WTC11 (cell line): ENCODE data around the gene ADGRD2.

Experiments used
- ATF3 ChIP-seq: sonication (generic); formaldehyde crosslinking; conservative IDR thresholded peaks from 2 replicates; pipeline ENCODE4 v1.8.1; 2022; ENCODE audit warnings: mild to moderate bottlenecking, missing genetic modification reagents
- CREM ChIP-seq: sonication (generic); formaldehyde crosslinking; IDR thresholded peaks from 2 replicates; pipeline ENCODE4 v1.8.1; 2022; ENCODE audit warnings: mild to moderate bottlenecking, missing genetic modification reagents, moderate library complexity
- FOXK1 ChIP-seq: sonication (generic); formaldehyde crosslinking; IDR thresholded peaks from 2 replicates; pipeline ENCODE4 v1.8.0; 2022; ENCODE audit warnings: mild to moderate bottlenecking, moderate library complexity, missing genetic modification reagents
- NR3C1 ChIP-seq: sonication (generic); formaldehyde crosslinking; conservative IDR thresholded peaks from 2 replicates; pipeline ENCODE4 v1.8.1; 2023; ENCODE audit warnings: low read depth, mild to moderate bottlenecking, missing genetic modification reagents
- RORB ChIP-seq: fragments of 250-450 bp; sonication (Bioruptor Pico); IDR thresholded peaks from 2 replicates; pipeline ENCODE4 v1.9.0; 2021; ENCODE audit warnings: mild to moderate bottlenecking
- ZNF232 ChIP-seq: sonication (generic); formaldehyde crosslinking; IDR thresholded peaks from 2 replicates; pipeline ENCODE4 v1.8.0; 2022; ENCODE audit warnings: mild to moderate bottlenecking, missing genetic modification reagents
- TF ChIP-seq, protein P1 (sequence below): fragments of 200-600 bp; IDR thresholded peaks from 2 replicates; pipeline ENCODE4 v1.8.0; 2022; ENCODE audit warnings: antibody characterized with exemption
- TF ChIP-seq, protein P2 (sequence below): sonication (generic); formaldehyde crosslinking; IDR thresholded peaks from 2 replicates; pipeline ENCODE4 v1.8.1; 2023; ENCODE audit warnings: mild to moderate bottlenecking, missing genetic modification reagents, moderate library complexity

DNA sequence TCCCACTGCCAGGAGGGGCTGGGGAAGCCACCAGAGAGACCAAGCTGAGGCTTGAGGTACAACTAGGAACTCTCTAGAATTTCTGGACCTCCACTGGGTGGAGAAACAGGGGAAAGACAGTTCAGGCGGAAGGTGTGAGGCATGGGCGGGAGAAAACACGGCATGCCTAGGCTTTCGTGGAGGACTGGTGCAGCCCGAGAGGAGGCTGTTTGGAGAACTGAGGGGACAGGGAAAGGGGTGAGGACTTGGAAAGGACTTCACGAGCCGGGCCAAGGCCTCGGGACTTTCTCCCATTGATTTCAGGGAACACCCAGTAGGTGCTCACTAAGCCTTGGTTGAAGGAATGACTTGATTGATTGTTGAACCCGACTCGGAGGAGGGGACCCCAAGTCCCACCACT is 9.5 kb upstream of the ADGRD2 start:
- TF ChIP-seq ZNF232 (no peak), RORB (no peak), CREM (no peak), NR3C1 (CRISPR knock-in tag) (no peak), FOXK1 (CRISPR knock-in tag) (no peak), ATF3 (CRISPR knock-in tag) (no peak)
- TF ChIP-seq, protein P1, sequence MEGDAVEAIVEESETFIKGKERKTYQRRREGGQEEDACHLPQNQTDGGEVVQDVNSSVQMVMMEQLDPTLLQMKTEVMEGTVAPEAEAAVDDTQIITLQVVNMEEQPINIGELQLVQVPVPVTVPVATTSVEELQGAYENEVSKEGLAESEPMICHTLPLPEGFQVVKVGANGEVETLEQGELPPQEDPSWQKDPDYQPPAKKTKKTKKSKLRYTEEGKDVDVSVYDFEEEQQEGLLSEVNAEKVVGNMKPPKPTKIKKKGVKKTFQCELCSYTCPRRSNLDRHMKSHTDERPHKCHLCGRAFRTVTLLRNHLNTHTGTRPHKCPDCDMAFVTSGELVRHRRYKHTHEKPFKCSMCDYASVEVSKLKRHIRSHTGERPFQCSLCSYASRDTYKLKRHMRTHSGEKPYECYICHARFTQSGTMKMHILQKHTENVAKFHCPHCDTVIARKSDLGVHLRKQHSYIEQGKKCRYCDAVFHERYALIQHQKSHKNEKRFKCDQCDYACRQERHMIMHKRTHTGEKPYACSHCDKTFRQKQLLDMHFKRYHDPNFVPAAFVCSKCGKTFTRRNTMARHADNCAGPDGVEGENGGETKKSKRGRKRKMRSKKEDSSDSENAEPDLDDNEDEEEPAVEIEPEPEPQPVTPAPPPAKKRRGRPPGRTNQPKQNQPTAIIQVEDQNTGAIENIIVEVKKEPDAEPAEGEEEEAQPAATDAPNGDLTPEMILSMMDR: no peak
- TF ChIP-seq, protein P2, sequence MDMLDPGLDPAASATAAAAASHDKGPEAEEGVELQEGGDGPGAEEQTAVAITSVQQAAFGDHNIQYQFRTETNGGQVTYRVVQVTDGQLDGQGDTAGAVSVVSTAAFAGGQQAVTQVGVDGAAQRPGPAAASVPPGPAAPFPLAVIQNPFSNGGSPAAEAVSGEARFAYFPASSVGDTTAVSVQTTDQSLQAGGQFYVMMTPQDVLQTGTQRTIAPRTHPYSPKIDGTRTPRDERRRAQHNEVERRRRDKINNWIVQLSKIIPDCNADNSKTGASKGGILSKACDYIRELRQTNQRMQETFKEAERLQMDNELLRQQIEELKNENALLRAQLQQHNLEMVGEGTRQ (CRISPR knock-in tag): no peak
